Activated CD8-positive, alpha-beta memory T cell treated with anti-CD3 and anti-CD28 coated beads, Interleukin-2, amount 50 U/mL, for 4 hours (primary cell): ENCODE data around the gene SYVN1.
A peak's percentile ranks its signal among the peaks of the same experiment; 100 is the strongest.
"Not testable (repeated sequence)": the region's sequence is repeated elsewhere in the genome, so short reads cannot be mapped to it uniquely, and the experiment has no call there.

ENCODE experiments used
- DNase-seq: peaks from one replicate; pipeline ENCODE4 v3.0.0-alpha.2; 2020

Gene SYVN1

DNA sequence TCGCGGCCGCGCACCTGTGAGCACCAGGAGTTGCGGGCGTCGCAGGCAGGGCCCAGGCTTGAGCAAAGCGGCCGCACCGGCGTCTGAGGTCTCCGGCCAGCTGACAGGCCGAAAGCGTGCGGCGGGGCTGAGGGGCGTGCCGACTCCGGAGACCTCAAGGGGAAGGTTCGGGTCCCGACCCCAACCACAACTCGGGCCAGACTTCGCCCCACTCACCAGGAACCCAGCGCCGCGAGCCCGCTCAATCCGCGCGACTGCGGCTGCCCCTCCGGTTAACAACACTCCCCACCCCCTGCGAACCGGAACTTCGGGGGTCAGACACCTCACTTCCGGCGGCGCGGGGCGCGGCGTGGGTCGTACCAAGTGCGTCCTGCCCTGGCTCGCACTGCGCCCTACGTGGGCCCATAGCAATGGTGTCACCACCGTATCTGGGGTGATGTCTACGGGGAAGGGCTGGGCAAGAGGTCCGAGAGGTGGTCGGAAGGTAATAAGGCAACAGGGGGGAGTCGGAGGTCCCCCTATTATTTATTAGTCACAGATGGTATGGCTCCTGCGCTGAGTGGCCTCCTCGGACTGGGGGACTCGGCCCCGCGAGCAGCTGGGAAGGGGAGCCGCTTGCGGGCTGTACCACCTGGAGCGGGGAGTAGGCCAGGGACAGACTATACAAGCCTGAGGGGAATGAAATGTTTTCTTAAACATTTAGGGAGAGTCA lies at the start of gene SYVN1:
Gene SYVN1, minus strand, starts transcription at position 280 of the 712 bp plus-strand sequence. CDS start 918 bp downstream, outside the sequence.
- peak; percentile 92 for DNase-seq

DNA sequence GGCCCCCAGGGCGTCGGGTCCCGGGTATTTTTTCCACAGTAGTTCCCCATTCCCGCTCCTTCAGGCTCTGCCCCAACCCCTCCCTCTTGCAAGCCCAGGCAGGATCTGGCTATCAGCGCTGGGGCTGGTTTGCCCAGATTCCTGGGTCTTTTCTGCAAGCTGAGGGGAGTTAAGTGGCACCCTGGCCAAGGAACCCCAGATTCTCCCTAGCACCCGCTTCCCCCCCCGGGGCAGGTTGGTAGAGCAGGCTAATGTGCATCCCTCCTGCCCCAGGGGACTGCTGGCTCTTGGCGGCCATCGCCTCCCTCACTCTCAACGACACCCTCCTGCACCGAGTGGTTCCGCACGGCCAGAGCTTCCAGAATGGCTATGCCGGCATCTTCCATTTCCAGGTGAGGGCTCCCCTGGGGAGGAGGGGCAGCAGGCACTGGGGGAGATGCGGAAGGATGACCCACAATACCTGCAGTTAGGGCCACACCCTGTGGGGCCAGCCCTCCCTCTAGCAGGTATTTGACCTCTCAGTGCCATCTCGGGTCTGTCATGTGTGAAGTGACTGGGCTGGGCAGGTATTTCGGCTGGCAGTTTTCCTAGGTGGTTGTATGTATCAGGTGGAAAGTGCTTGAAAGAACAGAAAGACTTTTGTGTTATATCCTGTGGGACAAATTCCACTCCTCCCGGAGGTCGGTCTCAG lies 49.0 kb upstream of the SYVN1 start:
- no peak for DNase-seq

DNA sequence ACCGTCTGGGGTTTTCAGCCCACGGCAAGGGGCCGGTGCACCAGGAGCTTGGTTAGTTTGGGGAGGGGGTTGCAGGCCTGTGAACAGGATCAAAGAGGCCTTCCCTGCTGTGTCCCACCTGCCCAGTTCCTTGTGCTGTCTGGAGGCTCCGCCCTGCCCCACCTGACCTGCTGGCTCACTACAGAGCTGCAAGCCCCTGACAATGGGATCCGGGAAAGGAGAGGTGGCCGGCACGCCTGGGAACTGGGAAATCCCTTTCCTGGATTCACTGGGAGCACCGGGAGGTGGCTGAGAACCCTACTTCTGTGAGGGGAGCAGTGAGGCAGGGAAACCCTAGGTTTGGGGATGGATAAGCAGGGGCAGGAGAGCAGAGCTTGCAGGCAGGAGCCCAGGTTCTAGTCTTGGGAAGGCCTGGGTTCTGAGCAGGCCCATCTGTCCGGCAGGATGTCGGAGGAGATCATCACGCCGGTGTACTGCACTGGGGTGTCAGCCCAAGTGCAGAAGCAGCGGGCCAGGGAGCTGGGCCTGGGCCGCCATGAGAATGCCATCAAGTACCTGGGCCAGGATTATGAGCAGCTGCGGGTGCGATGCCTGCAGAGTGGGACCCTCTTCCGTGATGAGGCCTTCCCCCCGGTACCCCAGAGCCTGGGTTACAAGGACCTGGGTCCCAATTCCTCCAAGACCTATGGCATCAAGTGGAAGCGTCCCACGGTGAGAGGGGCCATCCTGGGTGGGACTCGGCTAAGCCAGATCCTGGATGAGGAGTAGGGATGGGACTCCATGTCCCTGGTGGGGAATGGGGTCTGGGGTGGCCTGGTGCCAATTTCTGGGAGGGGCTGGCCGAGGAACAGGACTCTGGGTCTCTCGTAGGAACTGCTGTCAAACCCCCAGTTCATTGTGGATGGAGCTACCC lies 48.2 kb upstream of the SYVN1 start:
- DNase-seq, result no peak

- peak; percentile 71 for DNase-seq
Measured at GRCh38 chr11:65181569-65182257, 47.4 kb upstream of the SYVN1 start, which contains the start of gene CAPN1. Gene CAPN1, plus strand, starts transcription at chr11:65181928. Its CDS starts 774 bp downstream, at chr11:65182702.

DNA sequence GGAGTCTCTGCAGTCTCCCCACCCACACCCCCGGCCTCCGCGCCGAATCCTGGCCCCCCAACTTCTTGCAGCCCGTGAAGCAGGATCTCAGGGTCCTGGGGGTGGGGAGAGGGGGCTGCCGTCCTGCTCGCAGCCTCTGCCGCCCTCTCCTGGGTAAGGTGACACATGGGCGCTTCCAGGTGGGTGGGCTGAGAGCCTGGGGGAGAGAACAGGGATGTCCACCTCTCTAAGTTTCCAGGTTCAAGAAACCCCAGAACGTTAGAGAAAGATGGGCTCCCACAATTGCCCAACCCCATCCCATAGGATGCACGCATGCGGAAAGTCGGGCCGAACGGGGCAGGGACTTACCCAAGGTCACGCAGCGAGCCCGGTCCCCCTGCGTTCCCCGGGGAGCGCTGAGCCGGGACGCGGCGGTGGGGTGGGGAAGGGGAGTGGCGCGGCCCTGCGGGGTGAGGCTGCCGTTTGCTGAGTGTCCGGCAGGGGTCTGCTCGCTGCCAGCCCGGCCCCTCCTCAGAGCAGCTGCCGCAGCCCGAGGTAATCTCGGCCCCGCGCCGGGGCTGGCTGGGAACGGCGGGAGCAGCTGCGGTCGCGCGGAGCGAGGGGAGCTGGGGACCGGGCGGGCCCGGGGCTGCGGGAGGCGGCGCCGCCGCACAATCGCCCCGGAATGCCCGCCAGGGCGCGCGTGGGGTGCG lies 46.7 kb upstream of the SYVN1 start:
- DNase-seq, result peak; percentile 57

GRCh38 chr11:65174571-65175010 lies 40.3 kb upstream of the SYVN1 start:
- DNase-seq, result not testable (repeated sequence)

DNA sequence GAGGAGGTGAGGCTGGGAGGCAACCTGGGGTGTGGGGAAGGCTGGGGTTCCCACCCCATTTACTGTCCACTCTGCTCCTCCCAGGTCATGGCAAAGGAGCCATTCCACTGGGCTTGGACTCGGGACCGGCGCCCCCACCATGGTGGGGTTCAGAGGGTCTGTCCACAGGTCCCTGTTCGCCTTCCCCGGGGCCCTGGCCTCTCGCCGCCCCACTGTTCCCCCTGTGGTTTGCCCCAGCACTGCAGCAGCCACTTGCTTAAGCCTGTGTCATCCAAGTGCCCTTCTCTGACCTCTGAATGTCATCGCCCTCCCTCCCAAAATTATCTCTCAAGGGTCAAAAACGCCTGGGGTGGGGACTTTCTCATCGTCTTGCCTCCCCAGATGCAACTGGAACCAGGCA lies 38.3 kb upstream of the SYVN1 start:
- no peak for DNase-seq

- DNase-seq, result no peak
Measured at GRCh38 chr11:65170058-65170534, 35.8 kb upstream of the SYVN1 start, which contains the start of gene SPDYC. Gene SPDYC, plus strand, starts transcription at chr11:65170233. Its CDS starts 1,125 bp downstream, at chr11:65171358.

DNA sequence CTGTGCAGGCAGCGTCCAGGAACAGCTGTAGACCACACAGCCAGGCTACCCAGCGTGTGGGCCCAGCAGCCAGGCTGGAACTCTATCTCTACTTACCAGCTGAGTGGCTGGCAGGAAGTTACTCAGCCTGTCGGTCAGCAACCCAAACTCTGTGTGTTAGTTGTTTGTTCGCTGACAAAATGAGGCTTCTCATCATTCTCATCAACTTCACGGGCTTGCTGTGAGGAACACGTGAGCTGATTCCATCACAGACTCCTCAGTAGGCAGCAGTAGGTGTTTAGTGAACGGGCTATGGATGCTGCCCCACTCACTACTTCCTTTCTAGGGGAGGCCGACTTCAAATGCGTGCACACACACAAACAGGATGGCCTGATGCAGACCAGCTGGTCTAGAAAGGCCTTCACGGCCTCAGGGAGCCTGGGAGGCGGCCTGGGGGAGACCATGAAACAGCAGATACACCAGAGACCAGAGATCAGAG lies 34.9 kb upstream of the SYVN1 start:
- no peak for DNase-seq

GRCh38 chr11:65167656-65168055 lies 33.3 kb upstream of the SYVN1 start:
- DNase-seq, result no peak

DNA sequence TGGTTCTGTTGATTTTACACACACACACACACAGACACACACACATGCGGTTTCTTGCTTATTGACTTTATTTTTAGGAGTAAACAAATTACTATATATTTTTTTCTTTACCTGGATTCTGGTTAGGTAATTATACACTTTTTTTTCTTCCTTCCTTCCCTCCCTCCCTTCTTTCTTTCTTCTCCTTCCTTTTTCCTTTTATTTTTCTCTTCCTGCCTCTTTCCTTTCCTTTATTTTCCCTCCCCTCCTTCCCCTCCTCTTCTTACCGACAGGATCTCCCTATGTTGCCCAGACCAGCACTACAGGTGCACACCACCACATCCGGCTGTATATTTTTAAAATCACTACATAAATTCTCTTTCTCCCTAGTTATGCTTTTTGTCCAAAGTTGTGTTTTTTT lies 32.6 kb upstream of the SYVN1 start:
- no peak for DNase-seq

DNA sequence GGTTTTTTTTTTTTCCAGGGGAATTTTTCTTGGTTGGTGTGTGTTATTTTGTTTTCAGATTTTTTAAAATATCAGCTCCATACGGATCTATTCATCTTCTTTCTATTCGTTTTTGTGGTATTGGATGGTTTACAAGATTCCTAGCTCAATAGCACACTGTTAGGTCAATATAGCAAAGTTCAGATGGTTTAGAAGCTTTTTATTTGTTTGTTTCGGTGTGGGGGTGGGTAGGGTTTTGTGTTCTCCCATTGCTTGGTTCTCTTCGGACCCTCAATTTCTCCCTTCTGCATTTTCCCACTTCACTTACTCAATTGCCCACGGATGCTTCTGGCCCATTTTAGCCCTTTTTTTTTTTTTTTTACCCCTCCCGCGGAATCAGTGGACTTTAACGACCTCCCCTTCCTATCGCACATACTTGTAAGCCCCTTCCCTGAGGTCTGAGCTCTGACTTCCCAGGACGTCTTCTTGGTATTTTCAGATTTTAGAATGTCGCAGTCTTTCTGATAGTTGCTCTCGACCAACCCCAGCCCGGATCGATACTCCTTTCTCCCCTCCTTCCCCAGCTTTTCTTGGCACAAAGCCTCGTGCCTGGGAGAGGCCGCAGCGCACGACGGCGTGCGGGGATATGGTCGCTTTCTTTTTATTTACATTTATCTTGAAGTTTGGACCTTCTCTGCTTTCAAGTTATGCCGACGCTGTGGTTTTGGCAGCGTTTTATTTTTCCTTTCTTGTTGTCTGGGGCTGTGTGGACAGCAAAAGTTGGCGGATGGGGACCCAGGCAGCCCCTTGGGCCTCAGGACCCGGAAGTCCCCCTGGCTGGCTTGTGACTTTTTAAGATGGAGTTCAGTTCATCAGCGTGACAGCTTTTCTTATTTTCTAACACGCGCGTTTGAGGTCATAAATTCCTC lies 31.3 kb upstream of the SYVN1 start:
- no peak for DNase-seq

DNA sequence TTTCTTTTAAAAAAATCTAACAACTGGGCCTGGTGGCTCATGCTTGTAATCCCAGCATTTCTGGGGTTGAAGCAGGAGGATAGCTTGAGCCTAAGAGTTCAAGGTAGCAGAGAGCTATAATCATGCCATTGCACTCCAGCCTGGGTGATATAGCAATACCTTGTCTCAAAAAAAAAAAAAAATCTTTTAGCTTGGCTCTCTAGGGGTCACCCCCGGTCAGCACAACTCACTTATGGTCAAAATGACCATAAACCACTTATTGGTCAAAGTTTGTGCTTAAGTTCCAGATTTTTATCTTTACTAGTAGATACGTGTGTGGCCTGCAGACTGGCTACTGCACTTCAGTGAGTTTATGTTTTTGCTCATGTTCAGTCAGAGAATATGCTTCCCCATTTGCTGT lies 29.4 kb upstream of the SYVN1 start:
- no peak for DNase-seq

DNA sequence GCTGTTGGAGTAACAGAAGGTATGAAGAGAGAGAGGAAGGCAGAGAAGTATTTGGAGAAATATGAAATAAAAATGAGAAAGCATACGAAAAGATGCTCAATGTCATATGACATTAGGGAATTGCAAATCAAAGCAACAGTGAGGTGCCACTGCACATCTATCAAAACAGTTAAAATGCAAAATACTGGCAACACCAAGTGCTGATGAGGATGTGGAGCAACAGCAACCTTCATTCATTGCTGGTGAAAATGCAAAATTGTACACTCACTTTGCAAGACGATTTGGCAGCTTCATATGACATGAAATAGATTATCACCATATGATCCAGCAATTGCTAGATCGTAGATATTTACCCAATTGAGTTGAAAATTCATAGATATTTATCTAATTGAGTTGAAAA lies 26.3 kb upstream of the SYVN1 start:
- DNase-seq, result no peak

GRCh38 chr11:65159012-65159411 lies 24.7 kb upstream of the SYVN1 start:
- DNase-seq, result no peak

GRCh38 chr11:65157336-65157735 lies 23.0 kb upstream of the SYVN1 start:
- DNase-seq, result no peak

DNA sequence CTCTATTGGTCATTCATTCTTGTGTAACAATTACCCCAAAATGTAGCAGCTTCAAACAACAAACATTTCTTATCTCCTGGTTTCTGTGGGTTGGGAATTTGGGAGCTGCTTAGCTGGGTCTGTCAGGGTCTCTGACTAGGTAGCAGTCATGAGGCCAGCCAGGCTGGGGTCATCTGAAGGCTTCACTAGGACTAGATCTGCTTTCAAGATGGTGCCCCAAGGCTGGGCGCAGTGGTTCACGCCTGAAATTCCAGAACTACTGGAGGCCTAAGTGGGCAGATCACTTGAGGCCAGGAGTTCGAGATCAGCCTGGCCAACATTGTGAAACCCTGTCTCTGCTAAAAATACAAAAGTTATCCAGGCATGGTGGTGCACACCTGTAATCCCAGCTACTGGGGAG lies 22.6 kb upstream of the SYVN1 start:
- DNase-seq, result no peak

DNA sequence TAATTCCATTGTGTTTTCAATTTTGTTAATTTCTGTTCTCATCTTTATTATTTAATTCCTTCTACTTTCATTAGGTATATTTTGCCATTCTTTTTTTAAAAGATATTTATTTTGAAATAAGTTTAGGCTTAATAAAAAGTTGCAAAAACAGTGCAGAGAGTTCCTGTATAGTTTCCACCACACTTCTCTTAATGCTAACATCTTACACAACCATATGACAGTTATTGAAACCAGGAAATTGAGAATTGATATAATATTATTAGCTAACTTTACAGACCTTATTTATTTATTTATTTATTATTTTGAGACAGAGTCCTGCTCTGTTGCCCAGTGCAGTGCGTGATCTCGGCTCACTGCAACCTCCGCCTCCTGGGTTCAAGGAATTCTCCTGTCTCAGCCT lies 21.9 kb upstream of the SYVN1 start:
- DNase-seq, result no peak

DNA sequence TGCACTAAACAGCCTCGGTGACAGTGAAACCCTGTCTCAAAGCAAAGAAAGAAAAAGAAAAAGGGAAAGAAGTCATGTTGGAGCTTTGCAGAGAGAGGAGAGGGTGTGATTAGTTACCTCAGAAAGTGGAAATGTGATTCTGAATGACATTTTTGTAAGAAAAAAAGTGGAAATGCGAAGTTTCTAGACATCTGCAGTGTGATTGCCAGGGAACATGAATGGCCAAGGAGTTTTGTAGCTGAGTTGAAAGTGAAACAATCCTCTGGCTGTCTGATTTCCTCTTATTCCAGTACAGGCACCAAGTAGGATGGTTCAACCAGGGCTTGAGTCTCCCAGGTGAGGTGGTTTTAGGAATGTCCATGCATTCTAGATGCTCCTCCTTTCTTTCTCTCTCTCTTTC lies 17.8 kb upstream of the SYVN1 start:
- DNase-seq, result no peak

DNA sequence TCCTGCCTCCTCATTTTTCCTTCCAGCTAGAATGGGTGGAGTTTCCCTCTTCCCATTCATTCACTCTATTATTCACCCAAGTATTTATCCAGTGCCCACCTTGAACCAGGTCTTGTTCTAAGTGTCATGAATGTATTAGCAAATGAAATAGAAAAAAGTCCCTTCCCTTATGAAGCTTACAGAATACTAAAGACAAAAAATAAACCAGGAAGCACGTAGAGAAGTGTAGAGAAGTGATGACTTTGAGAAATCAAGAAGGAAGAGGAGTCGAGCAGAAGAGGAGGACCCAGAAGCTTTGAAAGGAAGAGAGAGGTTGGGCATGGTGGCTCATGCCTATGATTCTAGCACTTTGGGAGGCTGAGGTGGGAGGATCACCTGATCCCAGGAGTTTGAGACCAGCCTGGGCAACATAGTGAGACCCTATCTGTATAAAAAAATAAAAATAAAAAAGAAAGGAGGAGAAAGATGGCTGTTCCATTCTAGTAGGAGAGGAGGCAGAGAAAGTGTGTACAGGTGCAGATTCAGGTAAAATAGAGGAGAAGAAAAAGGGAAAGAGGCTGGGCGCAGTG lies 17.1 kb upstream of the SYVN1 start:
- DNase-seq, result no peak
